GM21367 (cell line): ENCODE measurements around the gene LRRC8A.
A peak's percentile ranks its signal among the peaks of the same experiment; 100 is the strongest.
"Not testable (repeated sequence)": the region's sequence is repeated elsewhere in the genome, so short reads cannot be mapped to it uniquely, and the experiment has no call there.

Source experiments
- ATAC-seq: cut with Tn5 transposase; IDR thresholded peaks from one replicate; pipeline ENCODE4 v1.9.1; 2021; ENCODE audit not compliant: unreplicated experiment

LRRC8A gene

DNA sequence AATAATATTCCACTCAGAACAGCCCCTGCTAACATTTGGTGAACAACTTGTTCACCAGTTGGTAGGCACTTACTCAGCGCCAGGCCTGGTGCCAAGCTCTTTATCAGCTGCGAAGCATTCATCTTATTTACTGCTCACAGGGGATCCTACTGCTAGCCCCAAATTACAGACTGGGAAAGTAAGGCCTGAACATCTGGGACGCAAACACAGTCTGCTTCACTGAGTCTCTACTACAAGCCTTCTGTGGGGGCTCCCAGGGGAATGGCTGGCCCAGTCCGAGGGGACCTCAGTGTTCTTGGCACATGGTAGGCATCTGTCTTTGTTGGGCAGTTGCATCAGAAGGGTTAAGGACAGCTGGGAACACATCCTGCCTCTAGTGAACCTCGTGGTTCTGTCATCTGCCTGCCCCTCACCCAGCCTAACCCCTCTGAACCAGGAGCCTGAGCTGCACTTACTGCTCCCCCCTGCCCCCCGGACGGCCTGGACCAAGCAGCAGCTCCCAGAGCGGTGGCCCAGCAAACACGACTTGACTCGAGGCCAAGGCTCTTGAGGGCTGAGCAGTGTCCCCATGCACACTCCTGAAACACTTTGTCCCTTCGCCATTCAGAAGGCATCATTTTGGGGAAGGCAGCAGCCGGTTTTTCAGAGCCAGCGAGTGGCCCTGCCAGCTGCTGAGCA, 38.6 kb downstream of the LRRC8A start, which contains the start of gene PHYHD1:
TSS of gene PHYHD1 (plus strand) at position 602 of the 678 bp plus-strand sequence. CDS start 1,342 bp downstream, outside the sequence.
- no peak for ATAC-seq

DNA sequence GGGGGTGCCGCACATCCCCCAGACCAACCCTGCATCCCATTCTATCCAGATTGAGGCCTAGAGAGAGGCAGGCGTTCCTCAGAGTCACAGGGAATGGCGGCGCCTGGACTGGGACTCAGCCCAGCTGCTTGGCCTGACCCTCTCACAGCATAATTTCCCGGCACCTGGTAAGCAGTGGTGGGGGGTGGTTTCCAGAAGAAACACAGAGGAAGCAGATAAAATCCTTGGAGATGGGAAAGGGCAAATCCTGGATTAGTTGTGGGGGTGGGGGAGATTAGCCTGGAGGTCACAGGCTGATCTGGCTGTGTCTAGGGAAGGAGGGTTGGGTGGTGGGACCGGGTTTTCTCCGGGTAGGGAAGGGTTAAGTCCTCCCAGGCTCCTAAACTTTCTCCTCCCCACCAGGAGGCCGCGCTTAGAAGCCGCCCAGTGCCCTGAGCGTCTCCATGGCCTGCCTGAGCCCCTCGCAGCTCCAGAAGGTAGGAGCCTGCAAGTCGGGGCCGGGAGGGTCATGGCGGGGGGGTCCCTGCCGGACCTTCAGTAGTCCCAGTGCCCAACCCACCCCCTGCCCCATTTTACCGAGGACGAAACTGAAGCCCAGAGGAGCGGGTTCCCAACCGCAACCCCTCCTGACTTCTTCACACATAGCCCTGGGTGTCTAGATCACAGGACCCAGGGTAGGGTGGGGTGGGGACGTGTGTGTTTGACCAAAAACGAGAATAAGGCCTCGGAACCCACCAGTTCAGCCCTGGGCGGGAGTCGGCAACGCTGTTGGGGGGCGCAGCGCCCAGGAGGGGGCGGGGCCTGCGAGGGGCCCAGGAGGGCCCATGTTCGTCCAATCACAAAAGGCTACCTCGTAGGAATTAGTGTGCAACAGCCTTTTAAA, 40.2 kb downstream of the LRRC8A start:
- no peak for ATAC-seq

DNA sequence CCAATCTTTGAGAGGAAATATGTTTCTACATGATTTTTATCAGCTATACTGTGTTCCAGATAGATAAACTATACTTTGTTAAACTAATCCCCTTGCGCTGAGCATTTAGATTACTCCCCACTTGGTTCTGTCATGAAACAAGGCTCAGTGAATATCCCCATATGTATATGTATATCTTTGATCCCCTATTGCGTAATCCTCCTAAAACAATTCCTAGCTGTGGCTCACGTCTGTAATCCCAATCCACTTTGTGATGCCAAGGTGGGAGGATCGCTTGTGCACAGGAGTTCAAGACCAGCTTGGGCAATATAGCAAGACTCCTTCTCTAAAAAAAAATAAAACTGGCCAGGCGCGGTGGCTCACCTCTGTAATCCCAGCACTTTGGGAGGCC, 41.6 kb downstream of the LRRC8A start:
- no peak for ATAC-seq

DNA sequence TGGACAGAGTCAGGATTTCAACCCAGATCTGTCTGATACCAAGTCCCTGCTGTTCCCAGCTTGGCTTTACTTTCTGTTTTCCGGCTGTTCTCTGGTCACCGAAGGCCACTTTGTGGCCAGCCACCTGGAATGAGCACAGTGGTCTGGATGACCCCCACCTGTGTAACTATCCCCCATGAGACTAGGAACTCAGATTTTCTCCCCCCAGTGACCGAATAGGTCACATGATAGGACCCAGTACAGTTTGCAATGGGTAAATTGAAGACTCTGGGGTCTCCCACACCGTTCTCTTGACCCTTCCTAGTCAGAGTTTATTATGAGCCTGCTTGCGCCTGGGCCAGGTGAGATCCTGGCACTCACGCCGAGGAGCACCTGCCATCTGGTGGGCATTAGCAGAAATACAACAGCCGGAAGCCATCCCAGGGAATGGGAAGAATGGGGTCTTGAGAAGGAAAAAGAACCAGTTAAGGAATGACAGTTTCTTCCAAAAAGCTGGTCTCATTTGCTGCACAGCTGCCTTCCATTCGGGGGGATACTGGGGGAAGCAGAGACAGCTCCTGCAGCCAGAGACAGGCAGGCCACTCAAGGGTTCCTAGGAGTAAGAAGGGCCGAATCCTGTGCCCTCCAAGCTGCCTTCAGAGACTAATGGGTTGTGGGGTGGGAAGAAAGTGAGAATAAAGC, 45.9 kb downstream of the LRRC8A start:
- no peak for ATAC-seq

GRCh38 chr9:128928624-128929023, 46.7 kb downstream of the LRRC8A start:
- no peak for ATAC-seq

DNA sequence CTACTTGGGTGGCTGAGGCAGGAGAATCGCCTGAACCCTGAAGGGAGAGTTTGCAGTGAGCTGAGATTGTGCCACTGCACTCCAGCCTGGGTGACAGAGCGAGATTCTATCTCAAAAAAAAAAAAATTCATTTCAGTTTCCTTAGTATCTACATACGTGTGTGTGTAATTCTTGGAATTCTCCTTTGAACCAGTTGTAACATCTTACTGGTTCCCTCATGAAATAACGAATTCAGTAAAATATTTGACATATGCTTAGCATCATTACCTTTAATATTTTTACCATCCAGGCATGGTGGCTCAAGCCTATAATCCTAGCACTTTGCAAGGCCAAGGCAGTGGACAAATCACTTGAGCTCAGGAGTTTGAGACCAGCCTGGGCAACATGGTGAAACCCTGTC, 47.6 kb downstream of the LRRC8A start:
- no peak for ATAC-seq

GRCh38 chr9:128933731-128934130, 51.8 kb downstream of the LRRC8A start:
- ATAC-seq: no peak

DNA sequence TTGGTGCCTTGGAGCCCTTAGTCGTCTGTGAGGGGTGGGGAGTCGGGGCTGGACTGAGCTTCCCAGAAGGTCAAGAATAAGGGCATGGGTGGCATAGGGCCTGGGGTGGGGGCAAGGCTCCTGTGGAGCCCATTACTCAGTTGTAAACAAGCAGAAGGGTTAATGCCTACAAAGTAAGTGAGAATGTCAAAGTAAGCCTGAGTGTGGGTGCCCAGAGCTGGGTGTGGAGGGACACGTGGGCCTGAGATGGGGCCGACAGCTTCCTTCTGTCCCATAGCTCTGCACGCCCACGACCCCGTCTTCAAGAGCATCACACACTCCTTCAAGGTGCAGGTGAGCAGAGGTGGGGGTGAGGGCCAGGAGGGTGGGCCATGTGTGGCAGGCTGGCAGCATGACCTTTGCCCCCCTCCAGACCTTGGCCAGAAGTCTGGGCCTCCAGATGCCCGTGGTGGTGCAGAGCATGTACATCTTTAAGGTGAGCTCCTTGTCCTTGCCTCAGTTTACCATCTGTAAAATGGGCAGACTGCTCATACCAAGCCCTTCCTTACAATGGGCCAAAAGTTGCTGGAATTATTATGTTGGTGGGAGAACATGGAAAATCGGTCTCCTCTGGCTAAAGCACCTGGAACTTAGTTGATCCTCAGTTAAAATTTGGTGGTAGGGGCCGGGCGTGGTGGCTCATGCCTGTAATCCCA, 54.4 kb downstream of the LRRC8A start:
- no peak for ATAC-seq

DNA sequence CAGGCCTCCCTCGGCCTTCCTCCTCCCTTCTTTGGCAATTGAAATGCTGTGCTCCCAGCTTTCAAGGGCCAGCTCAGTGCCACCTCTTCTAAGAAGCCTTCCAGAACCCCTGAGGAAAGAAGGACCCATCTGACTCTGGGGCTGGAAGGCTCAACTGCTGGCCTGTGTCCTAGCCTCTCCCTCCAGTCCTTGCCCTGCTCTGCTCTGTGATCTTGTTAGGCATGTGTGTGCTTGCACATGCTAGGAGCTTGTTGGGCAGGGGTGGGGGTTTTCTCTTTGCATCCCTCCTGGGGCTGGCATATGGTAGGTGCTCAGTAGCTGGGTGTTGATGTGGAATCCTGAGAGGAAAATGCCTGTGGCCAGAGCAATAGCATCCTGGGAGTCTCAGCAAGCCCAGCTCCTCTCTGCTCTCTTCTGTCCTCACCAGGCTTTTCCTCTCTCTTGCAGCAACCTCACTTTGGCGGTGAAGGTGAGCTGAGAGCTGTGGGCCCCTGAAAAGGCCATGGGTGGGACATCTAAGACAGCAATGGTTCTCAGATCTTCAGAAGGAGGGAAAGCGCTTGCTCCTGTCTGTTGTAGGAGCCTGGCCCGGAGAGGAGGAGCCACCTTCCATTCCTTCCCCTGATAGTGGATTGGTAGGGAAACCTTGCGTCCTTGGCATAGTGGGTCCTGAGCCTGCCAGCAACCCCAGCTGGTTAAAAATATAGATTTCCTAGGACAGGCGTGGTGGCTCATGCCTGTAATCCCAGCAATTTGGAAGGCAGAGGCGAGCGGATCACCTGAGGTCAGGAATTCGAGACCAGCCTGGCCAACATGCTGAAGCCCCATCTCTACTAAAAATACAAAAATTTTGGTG, 55.6 kb downstream of the LRRC8A start:
- ATAC-seq: no peak

DNA sequence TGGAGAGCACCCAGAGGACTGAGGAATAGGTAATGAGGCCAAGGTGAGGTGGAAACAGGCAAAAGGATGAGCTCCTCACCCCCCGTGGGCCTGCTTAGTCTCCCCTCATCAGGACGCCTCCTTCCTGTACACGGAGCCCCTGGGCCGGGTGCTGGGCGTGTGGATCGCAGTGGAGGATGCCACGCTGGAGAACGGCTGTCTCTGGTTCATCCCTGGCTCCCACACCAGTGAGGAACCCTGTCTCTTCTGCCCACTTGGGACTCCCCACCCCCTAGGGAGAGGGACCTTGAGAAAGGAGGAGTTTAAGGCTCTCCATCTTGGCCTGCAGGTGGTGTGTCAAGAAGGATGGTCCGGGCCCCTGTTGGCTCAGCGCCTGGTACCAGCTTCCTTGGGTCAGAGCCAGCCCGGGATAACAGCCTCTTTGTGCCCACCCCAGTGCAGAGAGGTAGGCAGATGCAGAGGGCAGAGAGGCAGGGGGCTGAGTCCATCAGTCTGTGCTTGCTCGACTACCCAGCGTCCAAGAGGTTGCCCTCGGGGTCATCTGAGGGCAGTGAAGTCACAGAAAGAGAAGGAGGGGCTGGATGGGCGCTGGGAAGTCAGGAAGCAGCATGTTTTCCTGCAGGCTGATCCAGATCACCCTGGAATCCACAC, 58.5 kb downstream of the LRRC8A start:
- ATAC-seq: no peak

DNA sequence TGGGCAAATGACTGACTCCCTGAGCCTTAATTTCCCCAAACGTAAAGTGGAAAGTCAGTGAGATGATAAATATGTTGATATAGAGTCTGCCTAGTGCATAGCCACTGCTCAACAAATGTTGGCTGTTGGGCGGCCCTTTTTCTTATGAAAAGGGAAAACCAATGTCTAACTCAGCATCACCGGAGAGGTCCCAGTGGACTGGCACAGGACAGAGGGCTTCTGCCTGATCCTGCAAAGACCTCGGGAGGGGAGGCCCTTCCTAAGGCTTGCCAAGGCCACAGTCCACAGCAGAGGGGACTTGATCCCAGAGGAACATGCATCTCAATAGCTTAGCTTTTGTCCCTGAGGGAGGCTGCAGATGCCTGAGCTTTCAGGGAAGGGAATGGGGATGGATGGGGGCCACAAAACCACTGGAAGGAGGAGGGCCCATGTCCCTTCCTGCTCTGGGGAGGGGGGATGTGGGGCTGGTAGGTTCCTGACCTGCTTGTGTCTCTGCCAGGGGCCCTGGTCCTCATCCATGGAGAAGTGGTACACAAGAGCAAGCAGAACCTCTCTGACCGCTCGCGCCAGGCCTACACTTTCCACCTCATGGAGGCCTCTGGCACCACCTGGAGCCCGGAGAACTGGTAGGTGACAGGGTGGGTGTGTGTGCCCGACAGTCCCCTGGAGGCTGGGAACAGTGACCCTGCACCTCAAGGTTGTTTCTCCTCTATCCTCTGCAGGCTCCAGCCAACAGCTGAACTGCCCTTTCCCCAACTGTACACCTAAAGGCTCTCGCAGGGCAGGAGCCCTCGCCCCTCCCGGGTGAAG, 59.2 kb downstream of the LRRC8A start:
- ATAC-seq: no peak

GRCh38 chr9:128943832-128944620, 62.1 kb downstream of the LRRC8A start:
- no peak for ATAC-seq

GRCh38 chr9:128944966-128945365, 63.0 kb downstream of the LRRC8A start:
- ATAC-seq: not testable (repeated sequence)

- ATAC-seq: no peak
Observed at GRCh38 chr9:128945798-128946501, 64.0 kb downstream of the LRRC8A start.

DNA sequence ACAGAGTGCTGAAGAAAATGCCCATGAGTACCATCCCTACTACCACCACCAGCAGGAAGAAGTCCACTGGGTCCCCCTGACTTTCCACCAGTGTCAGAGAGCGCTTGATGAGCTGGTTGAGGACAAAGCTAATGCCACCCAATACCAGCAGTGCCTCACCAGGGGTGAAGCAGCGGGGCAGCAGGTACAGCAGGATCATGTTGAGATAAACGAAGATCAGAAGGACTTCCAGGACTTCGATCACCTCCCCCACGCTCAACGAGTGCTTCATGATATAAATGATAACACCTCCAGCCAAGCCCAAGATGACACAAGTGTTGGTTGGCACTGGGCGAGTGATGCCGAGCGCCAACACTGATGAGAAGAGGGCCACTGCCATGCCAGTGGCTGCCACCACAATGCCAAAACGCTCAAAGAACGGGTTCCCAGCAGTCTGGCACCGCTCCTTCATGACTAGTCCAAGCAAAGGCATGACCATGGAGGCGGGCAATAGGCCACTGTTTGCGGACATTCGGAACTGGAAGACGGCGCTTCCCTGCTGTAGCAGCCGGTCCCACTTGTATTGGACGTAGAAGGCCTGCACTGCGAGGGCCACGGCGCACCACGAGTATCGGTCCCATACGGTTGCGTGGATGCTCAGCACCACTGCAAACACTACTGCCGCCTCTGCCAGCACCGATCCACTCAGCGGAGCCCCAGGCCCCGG, 64.8 kb downstream of the LRRC8A start:
- no peak for ATAC-seq

GRCh38 chr9:128947277-128947526, 65.3 kb downstream of the LRRC8A start:
- peak; percentile 21 for ATAC-seq
